SU-DHL-6 (cell line): ENCODE data around the gene ILDR2.

Experiments
- H2AFZ ChIP-seq: fragments of 200-600 bp; sonication (generic); 2 replicates; pipeline ENCODE4 v1.6.1; 2014; ENCODE audit warnings: low read depth, mild to moderate bottlenecking, moderate library complexity, mixed read lengths, antibody characterized with exemption, low read length; ENCODE audit not compliant: severe bottlenecking
- H3F3A ChIP-seq: fragments of 200-600 bp; shearing (Covaris generic); 2 replicates; pipeline ENCODE4 v1.6.0; 2016; ENCODE audit warnings: antibody characterized with exemption, mild to moderate bottlenecking; ENCODE audit not compliant: insufficient read depth
- H3K27ac ChIP-seq: fragments of 200-600 bp; sonication (generic); 2 replicates; pipeline ENCODE4 v1.5.1; 2016; ENCODE audit warnings: low read depth, mild to moderate bottlenecking, low read length, moderate library complexity, mixed read lengths
- H3K27me3 ChIP-seq: fragments of 200-600 bp; sonication (generic), shearing (Covaris generic); 2 replicates; pipeline ENCODE4 v1.6.0; 2014; ENCODE audit warnings: mild to moderate bottlenecking, low read length
- H3K36me3 ChIP-seq: fragments of 200-600 bp; sonication (generic); 2 replicates; pipeline ENCODE4 v1.6.1; 2014; ENCODE audit warnings: mild to moderate bottlenecking, low read length, mixed read lengths
- H3K4me2 ChIP-seq: fragments of 300-600, 200-600 bp; shearing (Covaris generic), sonication (generic); 2 replicates; pipeline ENCODE4 v1.6.0; 2014; ENCODE audit warnings: low read length, low read depth, mild to moderate bottlenecking; ENCODE audit not compliant: poor library complexity, severe bottlenecking
- H3K4me3 ChIP-seq: fragments of 200-600 bp; sonication (generic); 2 replicates; pipeline ENCODE4 v1.5.1; 2014; ENCODE audit warnings: antibody characterized with exemption, low read length, mild to moderate bottlenecking, mixed read lengths; ENCODE audit not compliant: insufficient read depth, poor library complexity, severe bottlenecking
- H3K79me2 ChIP-seq: fragments of 200-600 bp; sonication (generic); 2 replicates; pipeline ENCODE4 v1.6.1; 2014; ENCODE audit warnings: mild to moderate bottlenecking, low read length, moderate library complexity; ENCODE audit not compliant: insufficient read depth
- H3K9ac ChIP-seq: fragments of 200-600 bp; sonication (generic); 2 replicates; pipeline ENCODE4 v1.7.0; 2014; ENCODE audit warnings: mild to moderate bottlenecking, low read length
- H3K9me2 ChIP-seq: fragments of 200-600 bp; sonication (generic); replicated peaks from 2 replicates; pipeline ENCODE4 v1.6.1; 2014; ENCODE audit warnings: low read length; ENCODE audit not compliant: insufficient read depth
- H3K9me3 ChIP-seq: fragments of 200-600 bp; sonication (generic); 2 replicates; pipeline ENCODE4 v1.6.1; 2014; ENCODE audit warnings: low read length, mixed read lengths; ENCODE audit not compliant: insufficient read depth
- H4K20me1 ChIP-seq: fragments of 200-600 bp; sonication (generic); 2 replicates; pipeline ENCODE4 v1.6.1; 2014; ENCODE audit warnings: low read depth, mild to moderate bottlenecking, antibody characterized with exemption, low read length, moderate library complexity, mixed read lengths
- CTCF ChIP-seq: fragments of 200-600 bp; sonication (generic); IDR thresholded peaks from one replicate; pipeline ENCODE4 v1.5.1; 2017; ENCODE audit warnings: antibody characterized with exemption, mild to moderate bottlenecking, low read length, moderate library complexity; ENCODE audit not compliant: insufficient read depth, poor library complexity, severe bottlenecking
- EZH2phosphoT487 ChIP-seq: fragments of 200-600 bp; sonication (generic), shearing (Covaris generic); conservative IDR thresholded peaks from 2 replicates; pipeline ENCODE4 v1.6.1; 2018; ENCODE audit warnings: mild to moderate bottlenecking, antibody characterized with exemption, low read length, moderate library complexity, mixed read lengths

ILDR2 gene

GRCh38 chr1:167003711-167004110, 28.4 kb upstream of the ILDR2 start:
- Histone ChIP-seq H3K79me2 (no peaks in the 10 kb centered on the region), H3K9ac (no peak overlapping the region), H3K27ac (no peak overlapping the region), H3K4me3 (no peak overlapping the region), H2AFZ (no peak overlapping the region), H4K20me1 (no peaks in the 10 kb centered on the region), H3K36me3 (no peaks in the 10 kb centered on the region), H3K27me3 (no peaks in the 10 kb centered on the region), H3K4me2 (no peak overlapping the region), H3F3A (no peaks in the 10 kb centered on the region), H3K9me3 (no peaks in the 10 kb centered on the region), H3K9me2 (no peaks in the 10 kb centered on the region)
- TF ChIP-seq CTCF (no peak), EZH2phosphoT487 (no peak)

DNA sequence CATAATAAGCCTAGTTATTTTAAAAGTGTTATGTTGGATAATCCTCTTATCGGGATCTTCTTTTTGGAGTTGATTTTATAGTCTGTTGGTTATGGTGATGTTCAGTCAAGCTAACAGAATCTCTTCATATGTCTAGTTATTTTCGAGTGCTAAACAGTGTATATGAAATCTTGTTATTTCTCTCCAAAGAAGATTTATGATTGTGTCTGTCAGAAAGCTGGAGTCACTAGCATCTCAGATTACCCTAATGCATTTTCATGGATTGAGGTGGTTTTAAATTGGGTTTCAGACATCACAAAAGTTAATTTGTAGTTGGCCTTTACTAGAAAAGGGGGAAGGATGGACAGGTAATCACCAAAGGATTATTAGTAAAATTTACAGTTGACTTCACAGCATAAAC, 27.0 kb upstream of the ILDR2 start:
- no peak overlapping the region for H3K4me2 ChIP-seq
- no peaks in the 10 kb centered on the region for H3K9me2 ChIP-seq
- H3F3A ChIP-seq: no peaks in the 10 kb centered on the region
- no peak overlapping the region for H3K9ac ChIP-seq
- TF ChIP-seq CTCF (no peak), EZH2phosphoT487 (no peak)
- no peaks in the 10 kb centered on the region for H3K79me2 ChIP-seq
- H3K36me3 ChIP-seq: no peaks in the 10 kb centered on the region
- no peak overlapping the region for H3K4me3 ChIP-seq
- no peak overlapping the region for H2AFZ ChIP-seq
- H4K20me1 ChIP-seq: no peaks in the 10 kb centered on the region
- H3K27me3 ChIP-seq: no peaks in the 10 kb centered on the region
- no peaks in the 10 kb centered on the region for H3K9me3 ChIP-seq
- H3K27ac ChIP-seq: no peak overlapping the region

- no peaks in the 10 kb centered on the region for H3K36me3 ChIP-seq
- H3K9me2 ChIP-seq: no peaks in the 10 kb centered on the region
- no peaks in the 10 kb centered on the region for H3F3A ChIP-seq
- H3K9ac ChIP-seq: no peak overlapping the region
- H3K9me3 ChIP-seq: no peaks in the 10 kb centered on the region
- H4K20me1 ChIP-seq: no peaks in the 10 kb centered on the region
- no peaks in the 10 kb centered on the region for H3K27me3 ChIP-seq
- no peaks in the 10 kb centered on the region for H3K79me2 ChIP-seq
- H3K4me3 ChIP-seq: no peak overlapping the region
- H2AFZ ChIP-seq: no peak overlapping the region
- no peak for TF ChIP-seq CTCF
- TF ChIP-seq EZH2phosphoT487: no peak
- no peak overlapping the region for H3K4me2 ChIP-seq
- no peak overlapping the region for H3K27ac ChIP-seq
Observed at GRCh38 chr1:167000546-167000945, 25.2 kb upstream of the ILDR2 start.
